Endodermal cell (in vitro differentiated cells): Measurements from ENCODE around the gene MCF2L2. TPM values are rescaled to one million over a fixed set of nuclear protein-coding genes. Genes with fewer than 3 reads are reported as not detected.

ENCODE experiments used
- DNase-seq: peaks from one replicate; pipeline ENCODE4 v3.0.0-alpha.2; 2017
- H3K27ac ChIP-seq: 2 replicates; pipeline ENCODE4 v1.5.1; 2013; ENCODE audit warnings: mild to moderate bottlenecking, low read depth, low read length, moderate library complexity
- H3K27me3 ChIP-seq: 2 replicates; pipeline ENCODE4 v1.6.1; 2013; ENCODE audit warnings: mild to moderate bottlenecking, low read length, moderate library complexity; ENCODE audit not compliant: insufficient read depth, control insufficient read depth, poor library complexity, severe bottlenecking
- H3K36me3 ChIP-seq: 2 replicates; pipeline ENCODE4 v1.7.0; 2013; ENCODE audit warnings: mild to moderate bottlenecking, low read length, moderate library complexity; ENCODE audit not compliant: control insufficient read depth, insufficient read depth
- H3K4me1 ChIP-seq: one replicate; pipeline ENCODE4 v1.7.0; 2013; ENCODE audit warnings: low read length; ENCODE audit not compliant: control insufficient read depth, insufficient read depth
- H3K4me3 ChIP-seq: 2 replicates; pipeline ENCODE4 v1.5.1; 2013; ENCODE audit warnings: mild to moderate bottlenecking, low read length, moderate library complexity
- H3K9ac ChIP-seq: 2 replicates; pipeline ENCODE4 v1.6.1; 2013; ENCODE audit warnings: mild to moderate bottlenecking, low read length, moderate library complexity; ENCODE audit not compliant: poor library complexity, severe bottlenecking; ENCODE audit errors: extremely low read depth
- H3K9me3 ChIP-seq: 2 replicates; pipeline ENCODE4 v1.6.1; 2013; ENCODE audit warnings: mild to moderate bottlenecking, low read length, moderate library complexity; ENCODE audit not compliant: control insufficient read depth
- H3K27ac Mint-ChIP-seq: 2 replicates; pipeline ENCODE4 v1.8.0; 2020; ENCODE audit warnings: mixed read lengths
- H3K27me3 Mint-ChIP-seq: 2 replicates; pipeline ENCODE4 v1.8.0; 2021; ENCODE audit warnings: mild to moderate bottlenecking, mixed read lengths; ENCODE audit not compliant: insufficient read depth
- H3K36me3 Mint-ChIP-seq: 2 replicates; pipeline ENCODE4 v1.8.0; 2020; ENCODE audit warnings: low read depth, mixed read lengths
- H3K4me1 Mint-ChIP-seq: 2 replicates; pipeline ENCODE4 v1.8.0; 2020; ENCODE audit warnings: mixed read lengths
- H3K4me3 Mint-ChIP-seq: 2 replicates; pipeline ENCODE4 v1.8.0; 2020; ENCODE audit warnings: mild to moderate bottlenecking, moderate library complexity, mixed read lengths
- H3K9me3 Mint-ChIP-seq: 2 replicates; pipeline ENCODE4 v1.8.0; 2020; ENCODE audit warnings: mild to moderate bottlenecking, mixed read lengths
- WGBS, 2 experiments: methylation state at CpG; one replicate each; pipeline versions ENCODE4 v1.1.5 to v1.1.7; 2013; ENCODE audit warnings: missing lambda C conversion rate in 2 of 2, mixed read lengths in 1 of 2; ENCODE audit not compliant: insufficient coverage in 1 of 2, insufficient read length in 1 of 2; 5-methylcytosine and 5-hydroxymethylcytosine counted together
- total RNA-seq, 2 donors: library from RNA; stranded (reverse); fragmentation: NEBNext Ultra II Directional in 1 of 2; extraction: Animal tissue kit (Norgen Biotek cat#: 25700) in 1 of 2; gene quantifications; 2 replicates in 1 of 2; 3 replicates in 1 of 2; pipeline ENCODE4 v1.2.1, GENCODE V29; 2021
- TF ChIP-seq, protein P1 (sequence below): fragments of 200-600 bp; sonication (generic); conservative IDR thresholded peaks from 2 replicates; pipeline ENCODE4 v1.5.0; 2021; ENCODE audit warnings: antibody characterized with exemption, mild to moderate bottlenecking

The MCF2L2 gene
- total RNA-seq, 2 donors from 2014 or later = 72.6 to 86.5 TPM

DNA sequence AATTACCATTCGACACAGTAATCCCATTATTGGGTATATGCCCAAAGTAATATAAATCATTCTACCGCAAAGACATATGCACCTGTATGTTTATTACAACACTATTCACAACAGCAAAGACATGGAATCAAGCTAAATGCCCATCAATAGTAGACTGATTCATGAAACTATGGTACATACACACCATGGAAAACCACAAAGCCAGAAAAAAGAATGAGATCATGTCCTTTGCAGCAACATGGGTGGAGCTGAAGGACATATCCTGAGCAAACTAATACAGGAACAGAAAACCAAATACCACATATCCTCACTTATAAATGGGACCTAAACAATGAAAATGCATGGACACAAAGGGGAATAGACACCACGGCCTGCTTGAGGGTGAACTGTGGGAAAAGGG lies 11.1 kb upstream of the MCF2L2 start:
- peaks cover 27% of the 10 kb centered on the region for H3K4me1 ChIP-seq
- H3K27ac ChIP-seq = no peak overlapping the region
- Mint-ChIP-seq H3K27me3 (no peaks in the 10 kb centered on the region), H3K27ac (no peak overlapping the region), H3K36me3 (peaks cover 5% of the 10 kb centered on the region), H3K9me3 (peaks cover 19% of the 10 kb centered on the region), H3K4me3 (no peak overlapping the region), H3K4me1 (peaks cover 29% of the 10 kb centered on the region)
- TF ChIP-seq, protein P1, sequence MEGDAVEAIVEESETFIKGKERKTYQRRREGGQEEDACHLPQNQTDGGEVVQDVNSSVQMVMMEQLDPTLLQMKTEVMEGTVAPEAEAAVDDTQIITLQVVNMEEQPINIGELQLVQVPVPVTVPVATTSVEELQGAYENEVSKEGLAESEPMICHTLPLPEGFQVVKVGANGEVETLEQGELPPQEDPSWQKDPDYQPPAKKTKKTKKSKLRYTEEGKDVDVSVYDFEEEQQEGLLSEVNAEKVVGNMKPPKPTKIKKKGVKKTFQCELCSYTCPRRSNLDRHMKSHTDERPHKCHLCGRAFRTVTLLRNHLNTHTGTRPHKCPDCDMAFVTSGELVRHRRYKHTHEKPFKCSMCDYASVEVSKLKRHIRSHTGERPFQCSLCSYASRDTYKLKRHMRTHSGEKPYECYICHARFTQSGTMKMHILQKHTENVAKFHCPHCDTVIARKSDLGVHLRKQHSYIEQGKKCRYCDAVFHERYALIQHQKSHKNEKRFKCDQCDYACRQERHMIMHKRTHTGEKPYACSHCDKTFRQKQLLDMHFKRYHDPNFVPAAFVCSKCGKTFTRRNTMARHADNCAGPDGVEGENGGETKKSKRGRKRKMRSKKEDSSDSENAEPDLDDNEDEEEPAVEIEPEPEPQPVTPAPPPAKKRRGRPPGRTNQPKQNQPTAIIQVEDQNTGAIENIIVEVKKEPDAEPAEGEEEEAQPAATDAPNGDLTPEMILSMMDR = no peak
- H3K27me3 ChIP-seq = no peaks in the 10 kb centered on the region
- H3K9me3 ChIP-seq = peaks cover 47% of the 10 kb centered on the region
- WGBS, 2 experiments = 90 to 94% methylated on average over 2 to 3 of the region's 3 CpGs
- no peak overlapping the region for H3K9ac ChIP-seq
- no peak for DNase-seq
- H3K4me3 ChIP-seq = no peak overlapping the region
- H3K36me3 ChIP-seq = no peaks in the 10 kb centered on the region

- H3K27ac ChIP-seq = no peak overlapping the region
- peaks cover 35% of the 10 kb centered on the region for H3K4me1 Mint-ChIP-seq
- H3K4me3 Mint-ChIP-seq = no peak overlapping the region
- no peak overlapping the region for H3K27ac Mint-ChIP-seq
- peaks cover 5% of the 10 kb centered on the region for H3K36me3 Mint-ChIP-seq
- peaks cover 39% of the 10 kb centered on the region for H3K9me3 ChIP-seq
- WGBS, 2 experiments = 67 to 87% methylated on average over 1 of the region's 1 CpG
- no peaks in the 10 kb centered on the region for H3K27me3 ChIP-seq
- H3K36me3 ChIP-seq = no peaks in the 10 kb centered on the region
- DNase-seq = no peak
- H3K9me3 Mint-ChIP-seq = peaks cover 11% of the 10 kb centered on the region
- TF ChIP-seq, protein P1 = no peak
- no peak overlapping the region for H3K4me3 ChIP-seq
- H3K9ac ChIP-seq = no peak overlapping the region
- peaks cover 27% of the 10 kb centered on the region for H3K4me1 ChIP-seq
- no peaks in the 10 kb centered on the region for H3K27me3 Mint-ChIP-seq
These were observed 10.3 kb upstream of the MCF2L2 start for GRCh38 chr3:183438735-183439134.

DNA sequence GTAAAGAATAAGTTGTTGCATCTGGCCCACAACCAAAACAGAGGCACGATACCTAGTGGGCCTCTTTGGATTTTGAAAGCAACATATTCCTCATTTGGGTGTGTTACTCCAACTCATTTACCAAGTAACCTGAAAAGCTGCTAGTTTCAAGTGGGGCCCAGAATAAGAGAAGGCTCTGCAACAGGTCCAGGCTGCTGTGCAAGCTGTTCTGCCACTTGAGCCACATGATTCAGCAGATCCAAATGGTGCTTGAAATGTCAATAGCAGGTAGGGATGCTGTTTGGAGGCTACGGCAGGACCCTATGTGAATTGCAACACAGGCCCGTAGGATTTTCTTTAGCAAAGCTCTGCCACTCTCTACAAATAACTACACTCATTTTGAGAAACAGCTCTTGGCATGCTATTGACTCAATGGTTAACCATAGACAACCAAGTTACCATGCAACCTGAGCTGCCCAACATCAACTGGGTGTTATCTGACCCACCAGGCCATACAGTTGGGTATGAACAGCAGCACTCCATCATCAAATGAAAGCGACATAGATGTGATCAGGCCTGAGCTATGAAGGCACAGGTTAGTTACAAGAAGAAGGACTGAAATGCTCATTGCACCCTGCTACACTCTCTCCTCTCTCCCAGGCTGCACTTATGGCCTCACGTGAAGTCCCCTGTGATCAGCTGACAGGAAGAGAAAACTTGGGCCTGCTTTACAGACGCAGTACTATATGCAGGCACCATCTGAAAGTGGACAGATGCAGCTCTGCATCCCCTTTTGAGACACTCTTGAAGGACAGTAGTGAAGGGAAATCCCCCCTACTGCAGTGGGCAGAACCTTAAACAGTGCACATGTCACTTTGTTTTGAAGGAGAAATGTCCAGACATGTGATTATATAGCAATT lies 9.5 kb upstream of the MCF2L2 start:
- Histone ChIP-seq H3K27me3 (no peaks in the 10 kb centered on the region), H3K4me3 (no peak overlapping the region), H3K36me3 (no peaks in the 10 kb centered on the region), H3K4me1 (peaks cover 33% of the 10 kb centered on the region), H3K9ac (no peak overlapping the region), H3K9me3 (peaks cover 31% of the 10 kb centered on the region), H3K27ac (no peak overlapping the region)
- no peaks in the 10 kb centered on the region for H3K36me3 Mint-ChIP-seq
- H3K4me1 Mint-ChIP-seq = peaks cover 43% of the 10 kb centered on the region
- TF ChIP-seq, protein P1 = no peak
- H3K9me3 Mint-ChIP-seq = peaks cover 3% of the 10 kb centered on the region
- DNase-seq = no peak
- 98 to 100% methylated on average over 4 to 6 of the region's 6 CpGs for WGBS, 2 experiments
- H3K4me3 Mint-ChIP-seq = no peak overlapping the region
- H3K27ac Mint-ChIP-seq = peak overlapping the region; percentile 63
- no peaks in the 10 kb centered on the region for H3K27me3 Mint-ChIP-seq
